HG03025 (cell line): Measurements from ENCODE around the gene NKX2-2.
A peak's percentile ranks its signal among the peaks of the same experiment; 100 is the strongest.
"Not testable (repeated sequence)": the region's sequence is repeated elsewhere in the genome, so short reads cannot be mapped to it uniquely, and the experiment has no call there.

Experiments used
- ATAC-seq: cut with Tn5 transposase; IDR thresholded peaks from one replicate; pipeline ENCODE4 v1.9.1; 2021; ENCODE audit warnings: mild to moderate bottlenecking, moderate library complexity; ENCODE audit not compliant: unreplicated experiment, low FRiP score

The NKX2-2 gene

DNA sequence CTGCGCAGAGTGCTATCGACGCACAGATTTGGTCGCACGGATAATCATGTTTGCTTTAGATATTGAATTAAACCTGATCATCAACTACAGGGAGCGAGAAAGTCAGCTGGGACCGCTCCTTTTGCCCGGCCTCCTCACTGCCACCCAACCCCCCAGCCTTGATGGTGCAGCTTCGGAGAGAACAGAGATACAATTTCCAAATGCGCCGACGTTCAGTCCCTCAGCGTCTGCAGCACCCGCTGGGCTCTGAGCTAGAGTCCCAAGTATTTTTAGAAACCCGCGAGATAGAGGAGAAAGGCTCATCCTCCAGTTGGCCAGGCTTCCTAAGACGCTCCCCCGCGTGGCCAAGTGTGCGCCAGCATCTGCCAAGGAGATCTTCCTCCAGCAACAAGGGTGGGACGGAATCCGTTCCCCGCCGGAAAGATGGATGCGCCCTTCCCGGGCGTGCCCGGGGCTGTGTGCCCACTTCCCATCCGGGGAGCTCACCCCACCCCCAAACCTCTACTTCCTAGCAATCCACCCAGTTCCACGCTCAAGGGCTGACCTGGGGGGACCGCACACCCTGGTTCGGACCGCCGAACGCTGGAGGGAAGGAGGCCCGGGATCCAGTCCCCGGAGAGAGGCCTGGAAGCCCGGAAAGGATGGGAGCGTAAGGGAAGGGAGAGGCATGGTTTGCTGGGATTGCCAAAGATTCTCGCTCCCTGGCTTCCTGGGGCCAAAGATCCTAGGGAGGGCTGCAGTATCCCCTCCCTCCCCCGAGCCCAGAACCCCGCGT lies 4.1 kb downstream of the NKX2-2 start:
- no peak for ATAC-seq

DNA sequence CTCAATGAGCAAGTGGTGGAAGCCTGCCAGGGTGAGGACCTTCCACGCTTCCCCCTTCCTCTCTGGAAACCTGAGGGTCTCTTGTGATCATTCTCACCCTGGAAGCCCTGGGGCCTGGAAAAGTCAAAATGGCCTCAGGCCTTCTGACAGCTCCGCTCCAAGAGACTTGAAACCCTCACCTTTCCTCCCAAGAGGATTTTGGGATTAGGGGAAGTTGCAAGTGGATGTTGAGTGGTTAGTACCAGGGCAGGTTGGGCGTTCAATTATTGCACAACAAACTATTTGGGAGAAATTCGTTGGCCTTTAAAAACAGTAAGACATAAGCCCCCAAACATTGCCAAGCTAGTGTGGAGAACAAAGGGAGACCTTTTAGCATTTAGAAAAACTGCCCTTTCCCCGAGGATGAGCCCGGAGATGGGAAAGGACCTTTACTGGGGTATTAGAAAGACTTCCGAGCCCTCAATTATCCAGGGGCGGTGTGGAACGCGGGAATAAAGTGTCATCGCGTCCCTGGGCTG lies 4.7 kb downstream of the NKX2-2 start:
- ATAC-seq = no peak

DNA sequence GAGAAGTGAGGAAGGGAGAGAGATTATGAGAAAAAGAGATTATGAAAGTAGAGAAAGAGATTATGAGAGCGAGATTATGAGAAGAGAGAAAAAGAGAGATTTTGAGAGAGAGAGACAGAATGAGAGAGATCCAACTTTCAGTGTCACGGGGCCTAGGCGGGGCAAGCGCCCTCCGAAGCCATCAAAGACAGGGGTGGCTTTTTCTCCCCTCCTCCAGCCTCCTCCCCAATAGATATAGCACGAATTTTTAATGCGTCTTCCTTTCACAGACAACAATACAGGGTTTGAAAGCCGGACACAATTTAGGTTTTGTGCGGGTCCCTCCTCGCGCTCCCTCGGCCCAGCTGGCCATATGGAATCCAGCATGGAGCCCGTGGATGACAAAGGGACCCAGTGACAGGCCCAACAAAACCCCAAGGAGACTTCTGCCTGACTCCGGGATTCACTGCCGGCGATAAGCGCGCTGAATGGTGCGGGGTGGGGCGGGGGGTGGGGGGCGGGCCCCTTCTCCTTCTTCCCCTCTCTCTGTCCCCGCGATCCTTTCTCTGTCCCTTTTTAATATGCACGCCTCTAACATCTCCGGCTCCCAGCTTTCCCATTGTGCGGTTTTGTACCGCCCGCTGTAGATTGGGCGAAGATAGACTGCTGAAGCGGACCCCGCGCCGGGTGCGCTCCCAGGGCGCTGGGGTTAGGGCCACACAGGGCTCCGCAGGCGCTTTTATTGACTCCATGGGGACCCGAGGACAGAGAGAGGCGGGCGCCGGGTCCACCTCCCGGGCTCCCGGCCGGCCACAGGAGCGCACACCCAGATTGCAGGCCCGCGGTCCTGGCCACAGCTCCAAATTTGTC lies 5.4 kb downstream of the NKX2-2 start:
- no peak for ATAC-seq

DNA sequence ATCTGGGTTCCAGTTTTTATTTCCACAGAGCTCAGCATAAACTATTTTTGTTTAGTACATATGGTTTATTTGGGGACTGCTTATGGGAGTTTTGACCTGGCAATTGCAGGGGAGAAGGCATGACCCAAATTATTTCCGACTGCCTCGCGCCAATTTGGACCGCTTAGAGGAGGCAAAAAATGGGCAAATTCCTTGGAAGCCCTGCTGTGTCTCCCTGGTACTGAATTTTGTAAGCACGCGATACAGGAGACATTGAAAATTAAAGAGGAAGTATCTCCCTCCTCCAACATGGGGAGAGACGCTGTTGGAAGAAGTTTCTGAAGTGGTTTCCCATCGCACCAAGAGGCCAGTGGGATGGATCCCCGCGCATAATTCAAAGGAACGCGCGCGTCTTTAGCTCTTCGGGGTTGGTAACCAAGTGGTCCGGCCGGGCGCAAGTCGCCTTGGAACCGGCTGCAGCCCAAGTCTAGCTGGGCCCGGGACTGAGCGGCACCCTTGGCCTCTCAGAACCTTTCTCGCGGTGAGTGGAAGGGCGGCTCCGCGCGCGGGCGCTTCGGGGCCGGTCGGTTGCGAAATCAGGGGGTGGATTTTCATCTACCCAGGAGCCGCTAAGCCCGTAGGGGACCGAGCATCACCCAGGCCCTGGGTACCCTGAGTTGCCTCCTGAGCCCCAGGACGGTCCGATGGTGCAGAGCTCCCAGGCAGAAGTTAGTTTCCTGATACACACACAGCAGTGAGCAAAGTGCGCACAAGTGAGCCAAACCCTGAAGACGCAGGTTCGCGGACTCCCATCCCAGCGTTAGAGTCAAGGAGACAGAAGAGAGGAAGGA lies 6.2 kb downstream of the NKX2-2 start:
- no peak for ATAC-seq

DNA sequence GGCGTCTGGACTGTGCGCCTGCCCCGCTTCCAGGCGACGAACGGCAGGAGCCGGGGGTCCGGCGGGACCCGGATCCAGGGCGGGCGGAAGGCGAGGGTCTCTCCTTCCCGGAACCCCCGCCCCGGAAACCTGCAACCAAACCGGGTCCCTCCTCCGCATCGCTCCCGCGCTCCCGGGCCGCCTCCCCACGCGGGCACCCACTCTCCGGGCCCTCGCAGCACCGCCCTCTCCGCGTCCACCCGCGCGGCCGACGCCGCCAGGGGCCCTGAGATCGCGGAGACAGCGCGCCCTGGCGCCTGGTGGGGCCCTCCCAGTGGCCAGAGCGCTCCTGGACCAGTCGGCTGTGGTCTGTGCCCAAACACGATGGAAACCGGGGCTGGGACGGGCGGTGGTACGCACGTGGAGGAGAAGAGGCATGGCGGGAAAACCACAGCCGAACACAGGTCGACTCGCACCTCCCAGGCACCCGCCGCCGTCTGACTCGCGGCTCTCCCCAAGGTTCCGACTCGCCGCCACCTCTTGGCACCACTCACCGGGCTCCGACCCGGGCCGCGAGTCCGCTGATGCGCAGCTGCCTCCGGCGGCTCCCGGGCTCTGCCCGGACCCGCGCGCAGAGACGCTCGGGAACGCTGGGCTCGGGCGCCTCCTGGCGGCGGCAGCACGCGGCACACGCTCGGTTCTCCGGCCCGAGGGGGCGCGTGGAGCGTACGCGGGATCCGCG lies 7.9 kb downstream of the NKX2-2 start:
- ATAC-seq = no peak

DNA sequence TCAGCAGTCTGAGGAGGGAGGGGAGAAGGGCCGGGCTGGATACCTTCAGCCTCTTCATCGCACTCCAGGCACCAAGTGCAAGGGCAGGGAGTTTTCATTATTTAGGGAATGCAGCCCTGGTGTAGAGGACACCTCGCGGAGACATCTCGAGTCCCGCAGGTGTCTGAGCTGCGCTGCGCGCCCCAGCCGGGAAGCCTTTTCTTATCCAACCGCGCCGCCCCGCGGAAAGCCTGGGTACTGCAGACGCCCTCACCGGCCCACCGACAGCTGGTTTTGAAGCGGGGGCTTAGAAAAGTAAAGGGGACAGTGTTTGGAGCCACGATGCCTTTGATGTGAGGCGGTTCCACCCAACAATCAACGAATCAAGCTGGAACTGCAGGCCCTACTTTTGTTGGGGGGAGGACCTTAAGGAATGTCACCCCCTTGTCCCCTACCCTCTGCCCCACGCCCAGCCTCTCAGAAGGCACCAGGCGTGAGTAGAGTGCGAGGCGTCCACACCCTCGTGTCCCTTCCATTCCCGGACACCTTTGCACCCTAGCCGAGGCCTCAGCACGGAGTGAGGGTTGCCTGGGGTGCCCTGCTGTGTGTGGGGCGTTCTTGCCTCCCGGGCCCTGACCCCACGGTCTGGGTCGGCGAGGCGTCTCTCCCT lies 8.6 kb downstream of the NKX2-2 start:
- no peak for ATAC-seq

DNA sequence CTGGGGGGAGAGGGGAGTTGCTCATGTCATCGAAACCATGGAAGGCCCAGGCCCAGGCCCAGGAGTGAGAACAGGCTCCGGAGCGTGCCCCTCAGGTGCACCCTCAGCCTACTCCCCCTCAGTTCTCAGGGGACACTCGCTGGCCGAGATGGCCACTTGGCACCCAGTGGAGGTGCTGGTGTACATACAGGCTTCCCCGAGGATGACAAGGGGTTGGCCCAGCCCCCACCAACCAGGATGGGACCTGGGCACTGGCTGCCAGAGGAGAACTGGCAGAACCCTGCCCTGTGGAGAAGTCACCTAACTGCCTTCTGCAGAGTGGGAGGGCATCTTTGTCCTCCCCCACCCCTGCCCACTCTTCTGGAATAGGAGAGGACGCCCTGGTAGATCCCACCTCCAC lies 9.5 kb downstream of the NKX2-2 start:
- ATAC-seq = no peak

DNA sequence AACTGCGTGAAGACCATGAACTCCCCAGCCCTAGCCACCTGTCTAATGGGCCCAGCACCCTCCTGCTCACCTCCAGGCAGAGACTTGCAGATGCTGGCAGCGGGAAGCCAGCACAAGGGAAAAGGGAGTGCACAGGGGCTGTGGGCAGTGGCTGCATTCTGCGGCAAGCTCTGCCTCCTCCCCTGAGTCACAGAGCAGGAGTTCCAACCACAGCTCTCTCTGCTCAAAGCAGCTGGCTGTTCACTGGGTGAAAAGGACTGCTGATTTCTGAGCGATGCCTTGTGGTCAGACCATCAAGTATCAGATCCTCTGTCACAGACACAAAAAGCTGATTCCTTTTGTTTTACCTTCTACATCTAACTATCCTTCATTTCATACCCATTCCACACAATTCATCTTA lies 10.5 kb downstream of the NKX2-2 start:
- ATAC-seq = peak; percentile 91

DNA sequence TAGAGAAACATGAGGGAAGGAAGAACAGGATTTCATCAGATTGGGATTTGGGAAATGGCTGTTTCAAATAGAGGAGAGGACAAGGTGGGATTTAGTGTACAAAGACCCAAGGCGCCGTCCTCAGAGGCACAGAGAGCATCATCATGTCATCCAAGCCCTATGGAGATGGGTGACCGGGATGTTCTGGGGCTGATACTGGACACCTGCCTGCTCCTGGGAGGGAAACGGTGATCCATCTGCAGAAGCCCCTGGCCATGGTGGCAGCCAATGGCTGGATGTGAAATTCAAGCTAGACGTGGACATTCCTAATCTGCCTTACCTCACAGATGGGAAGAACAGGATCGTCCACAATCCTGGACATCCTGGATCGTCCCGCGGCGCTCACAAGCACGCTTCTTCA lies 12.7 kb downstream of the NKX2-2 start:
- ATAC-seq = no peak

DNA sequence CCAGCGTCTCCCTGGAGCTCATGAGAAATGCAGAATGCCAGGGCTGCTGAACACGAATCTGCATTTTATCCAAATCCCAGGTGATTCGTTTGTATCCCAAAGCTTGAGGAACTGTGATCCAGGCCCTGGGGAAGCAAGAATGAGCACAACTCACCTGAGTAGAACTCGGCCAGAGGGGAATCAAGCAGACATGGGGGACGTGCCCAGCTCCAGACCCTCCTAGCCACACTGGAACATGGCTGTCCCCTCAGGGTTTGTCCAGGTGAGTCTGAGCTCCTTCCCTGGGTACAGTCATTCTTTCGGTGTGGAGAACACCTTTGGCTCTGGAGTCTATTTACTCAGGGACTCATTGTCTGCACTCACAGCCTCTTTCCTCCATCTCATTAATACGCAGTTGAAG lies 13.3 kb downstream of the NKX2-2 start:
- no peak for ATAC-seq

DNA sequence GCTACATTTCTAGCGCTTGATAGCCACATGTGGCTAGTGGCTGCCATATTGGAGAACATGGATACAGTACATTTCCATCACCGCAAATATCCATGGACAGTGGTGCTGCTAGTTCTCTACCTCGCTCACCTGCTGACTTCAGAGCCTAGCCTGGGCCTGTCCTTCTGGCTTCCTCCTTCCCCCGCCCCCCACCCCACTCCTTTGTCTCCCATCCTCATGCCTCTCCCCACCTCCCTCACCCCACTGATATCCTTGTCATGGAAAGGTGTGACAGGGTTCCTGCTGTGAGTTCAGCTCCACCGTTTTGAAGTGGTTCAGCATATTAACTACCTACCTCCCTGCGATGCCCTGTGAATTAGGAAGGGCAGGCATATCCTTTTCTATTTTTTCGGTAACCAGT lies 14.2 kb downstream of the NKX2-2 start:
- ATAC-seq = no peak

DNA sequence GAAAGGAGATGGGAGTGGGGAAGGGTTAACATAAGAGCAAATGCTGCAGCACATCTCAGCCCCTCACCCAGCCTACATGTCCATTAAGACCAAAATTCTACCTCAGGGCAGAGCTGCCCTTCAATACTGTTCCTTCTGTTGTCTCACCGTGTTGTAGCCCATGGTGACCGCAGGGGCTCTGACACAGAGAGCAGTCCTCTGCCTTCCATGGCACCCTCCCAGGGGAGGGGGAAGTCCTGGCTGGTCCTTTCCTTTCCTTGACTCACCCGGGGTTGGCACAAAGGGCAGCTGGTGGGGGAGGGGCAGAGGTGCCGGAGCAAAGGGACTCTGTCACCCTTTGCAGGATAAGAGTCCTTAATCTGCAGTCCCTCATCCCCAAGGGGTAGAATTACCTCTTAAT lies 15.2 kb downstream of the NKX2-2 start:
- ATAC-seq = no peak

DNA sequence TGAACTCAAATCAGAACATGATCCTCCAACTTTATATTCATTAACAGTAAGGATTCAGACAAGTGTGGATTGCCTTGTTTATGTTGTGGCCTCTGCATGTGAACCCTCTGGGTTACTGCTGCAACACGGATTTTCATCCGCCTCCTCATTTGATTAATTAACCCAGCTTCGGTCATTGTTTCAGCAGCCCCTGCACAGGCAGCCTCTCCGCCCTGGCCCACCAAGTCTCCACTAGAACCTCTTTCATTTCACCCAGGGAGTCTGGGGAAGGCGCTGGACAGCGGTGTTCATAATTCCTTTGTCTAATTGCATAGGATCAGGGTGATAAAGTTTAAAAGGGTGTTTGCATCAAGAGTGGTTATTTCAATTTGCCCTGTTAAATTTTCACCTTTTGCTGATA lies 15.7 kb downstream of the NKX2-2 start:
- no peak for ATAC-seq

DNA sequence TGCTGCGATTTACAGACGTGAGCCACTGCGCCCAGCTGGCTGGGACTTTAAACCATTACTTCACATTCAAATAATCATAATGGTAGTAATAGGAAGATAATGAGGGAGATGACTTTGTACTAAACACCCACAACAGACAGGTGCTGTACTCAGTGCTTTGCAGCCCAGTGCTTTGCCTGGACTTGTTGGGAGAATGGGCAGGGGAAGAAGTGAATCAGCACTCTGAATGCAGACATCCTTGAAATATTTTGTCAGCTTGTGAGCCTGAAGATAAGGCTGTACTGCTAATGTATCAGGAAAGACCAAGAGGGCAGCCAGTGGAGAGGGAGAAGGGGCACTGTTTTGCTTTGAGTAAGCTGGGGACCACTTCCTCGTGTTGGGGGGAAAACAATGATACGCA lies 17.4 kb downstream of the NKX2-2 start:
- no peak for ATAC-seq

DNA sequence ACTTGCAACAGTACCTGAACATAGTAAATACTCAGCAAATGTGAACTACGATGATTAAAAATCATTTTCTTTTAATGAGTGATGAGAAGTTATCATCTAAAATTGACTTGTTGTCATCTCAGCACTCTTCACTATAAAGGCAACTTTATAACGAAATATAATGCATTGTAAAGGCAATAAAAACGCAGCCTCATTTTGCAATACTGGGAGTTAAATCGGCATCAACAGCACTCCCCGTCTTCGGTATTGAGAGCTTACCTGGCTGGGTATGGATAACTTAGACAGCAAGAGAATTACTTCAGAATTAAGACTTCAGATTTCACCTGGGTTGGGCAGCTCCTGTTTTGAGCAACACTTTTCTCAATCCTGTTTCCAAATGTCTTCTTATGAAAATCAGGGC lies 20.8 kb downstream of the NKX2-2 start:
- ATAC-seq = no peak

DNA sequence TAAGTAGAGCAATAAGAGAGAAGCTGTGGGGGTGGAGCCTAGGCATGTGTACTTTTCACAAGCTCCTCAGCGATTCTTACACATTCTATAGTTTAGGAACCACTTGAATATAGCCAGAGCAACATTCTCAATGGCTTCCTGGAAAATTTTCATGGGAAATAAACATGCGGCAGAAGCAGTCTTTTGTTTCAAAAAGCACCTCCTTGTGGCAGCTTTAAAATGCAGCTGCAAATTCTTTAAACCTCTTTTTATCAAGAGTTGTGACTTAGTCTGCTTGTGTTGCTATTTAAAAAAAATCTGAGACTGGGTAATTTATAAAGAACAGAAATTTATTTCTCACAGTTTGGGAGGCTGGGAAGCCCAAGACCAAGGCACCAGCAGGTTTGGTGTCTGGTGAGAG lies 23.8 kb downstream of the NKX2-2 start:
- ATAC-seq = no peak

DNA sequence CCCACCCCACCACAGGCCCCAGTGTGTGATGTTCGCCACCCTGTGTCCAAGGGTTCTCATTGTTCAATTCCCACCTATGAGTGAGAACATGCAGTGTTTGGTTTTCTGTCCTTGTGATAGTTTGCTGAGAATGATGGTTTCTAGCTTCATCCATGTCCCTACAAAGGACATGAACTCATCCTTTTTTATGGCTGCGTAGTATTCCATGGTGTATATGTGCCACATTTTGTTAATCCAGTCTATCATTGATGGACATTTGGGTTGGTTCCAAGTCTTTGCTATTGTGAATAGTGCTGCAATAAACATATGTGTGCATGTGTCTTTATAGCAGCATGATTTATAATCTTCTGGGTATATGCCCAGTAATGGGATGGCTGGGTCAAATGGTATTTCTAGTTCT lies 33.7 kb downstream of the NKX2-2 start:
- not testable (repeated sequence) for ATAC-seq

DNA sequence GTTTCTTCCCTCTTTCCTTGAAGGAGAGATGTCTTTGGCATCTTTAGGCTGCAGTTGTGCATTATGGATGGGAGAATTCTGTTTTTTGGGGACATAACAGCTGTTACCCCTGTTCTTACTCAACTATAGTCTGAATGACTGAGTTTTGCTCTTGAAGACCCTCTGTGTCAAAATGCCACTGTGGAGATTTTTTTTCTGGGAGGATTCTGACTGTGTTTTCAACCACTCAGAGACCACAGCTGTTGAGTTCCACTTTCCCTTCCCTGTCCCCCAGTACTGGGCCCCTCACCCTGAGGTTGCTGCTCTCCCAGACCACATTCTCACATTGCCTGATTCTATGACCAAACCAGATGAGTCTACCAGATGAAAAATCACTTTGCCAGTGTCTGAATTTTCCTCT lies 48.1 kb downstream of the NKX2-2 start:
- no peak for ATAC-seq

DNA sequence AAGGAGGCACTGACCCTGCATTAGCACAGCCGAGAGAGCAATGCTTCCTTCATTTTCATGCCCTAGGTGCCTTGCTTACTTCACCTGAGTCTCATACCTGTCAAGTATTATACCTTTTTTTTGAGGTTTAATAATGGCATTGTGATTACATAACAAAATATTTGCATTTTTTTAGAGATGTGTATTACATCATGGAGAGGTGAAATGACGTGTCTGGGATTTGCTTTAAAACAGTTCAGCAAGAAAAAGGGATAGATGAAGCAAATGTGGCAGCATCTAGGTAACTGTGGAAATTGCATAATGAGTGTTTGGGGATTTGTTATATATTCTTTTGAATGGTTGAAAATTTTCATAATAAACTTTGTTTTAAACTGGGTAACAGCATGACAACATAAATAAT lies 48.9 kb downstream of the NKX2-2 start:
- no peak for ATAC-seq
